Activated CD4-positive, alpha-beta T cell treated with anti-CD3 and anti-CD28 coated beads for 24 hours (primary cell): ENCODE data around the gene SUPT4H1.

Source experiments
- DNase-seq, 2 donors: peaks; one replicate each; pipeline ENCODE4 v3.0.0-alpha.2; 2020; ENCODE audit warnings: low read depth in 2 of 2

SUPT4H1 gene

GRCh38 chr17:58330538-58330996 lies 21.4 kb downstream of the SUPT4H1 start:
- no peak for DNase-seq

GRCh38 chr17:58329810-58330537 lies 22.0 kb downstream of the SUPT4H1 start:
- no peak for DNase-seq

GRCh38 chr17:58329035-58329809 lies 22.8 kb downstream of the SUPT4H1 start:
- peak; percentile 79 to 91 for DNase-seq

GRCh38 chr17:58328195-58329034 lies 23.6 kb downstream of the SUPT4H1 start, which contains the start of gene TSPOAP1:
TSPOAP1 (minus strand) TSS chr17:58328795; CDS start chr17:58327920, 875 bp downstream.
- peak; percentile 80 to 88 for DNase-seq

- no peak for DNase-seq
These were observed 24.4 kb downstream of the SUPT4H1 start for GRCh38 chr17:58327363-58328194.

- no peak for DNase-seq
These were observed 25.2 kb downstream of the SUPT4H1 start for GRCh38 chr17:58326609-58327362.

GRCh38 chr17:58325976-58326468 lies 26.0 kb downstream of the SUPT4H1 start:
- DNase-seq: no peak

- DNase-seq: no peak
These were observed 26.7 kb downstream of the SUPT4H1 start for GRCh38 chr17:58325289-58325726.

- no peak for DNase-seq
These were observed 27.4 kb downstream of the SUPT4H1 start for GRCh38 chr17:58324409-58325288.

GRCh38 chr17:58324056-58324408 lies 28.0 kb downstream of the SUPT4H1 start:
- DNase-seq: no peak

- no peak for DNase-seq
These were observed 28.5 kb downstream of the SUPT4H1 start for GRCh38 chr17:58323366-58324055.

- DNase-seq: no peak
These were observed 29.3 kb downstream of the SUPT4H1 start for GRCh38 chr17:58322581-58323185.

- DNase-seq: no peak
These were observed 30.2 kb downstream of the SUPT4H1 start for GRCh38 chr17:58321571-58322525.

GRCh38 chr17:58320570-58321323 lies 31.3 kb downstream of the SUPT4H1 start:
- no peak for DNase-seq

- no peak for DNase-seq
These were observed 31.8 kb downstream of the SUPT4H1 start for GRCh38 chr17:58320163-58320558.
